Natural killer cell (primary cell): ENCODE data around the gene ITGA4. TPM values are rescaled to one million over a fixed set of nuclear protein-coding genes. Genes with fewer than 3 reads are reported as not detected.

Experiments
- ATAC-seq, 3 donors: fragments of 150-1000 bp in 2 of 3; fragments of 200-7000 bp in 1 of 3; cut with Tn5 transposase; 1 replicate in 1 of 3; 2 replicates in 2 of 3; pipeline ENCODE4 v1.10.0; 2021; ENCODE audit warnings: mild to moderate bottlenecking in 2 of 3, moderate library complexity in 2 of 3
- DNase-seq, 2 donors: peaks; one replicate each; pipeline versions ENCODE4 v3.0.0 to v3.0.0-alpha.2; 2013 to 2021; ENCODE audit warnings: mixed read lengths in 1 of 2
- H3K27ac ChIP-seq: one replicate; pipeline ENCODE4 v1.5.1; 2013; ENCODE audit warnings: mild to moderate bottlenecking, low read length
- H3K27me3 ChIP-seq: one replicate; pipeline ENCODE4 v1.6.1; 2013; ENCODE audit warnings: low read length; ENCODE audit not compliant: control insufficient read depth, insufficient read depth
- H3K36me3 ChIP-seq: one replicate; pipeline ENCODE4 v1.6.1; 2013; ENCODE audit warnings: low read length; ENCODE audit not compliant: control insufficient read depth, insufficient read depth
- H3K4me1 ChIP-seq: one replicate; pipeline ENCODE4 v1.6.1; 2013; ENCODE audit warnings: low read length; ENCODE audit not compliant: control insufficient read depth, insufficient read depth
- H3K4me3 ChIP-seq: one replicate; pipeline ENCODE4 v1.5.1; 2013; ENCODE audit warnings: low read length
- H3K9me3 ChIP-seq: one replicate; pipeline ENCODE4 v1.6.1; 2013; ENCODE audit warnings: low read length; ENCODE audit not compliant: control insufficient read depth, insufficient read depth
- H3K27ac Mint-ChIP-seq, 2 donors: one replicate each; pipeline ENCODE4 v1.8.0; 2022; ENCODE audit warnings: mild to moderate bottlenecking in 2 of 2, mixed read lengths in 2 of 2, moderate library complexity in 1 of 2
- H3K27me3 Mint-ChIP-seq, 2 donors: one replicate each; pipeline ENCODE4 v1.8.0; 2022; ENCODE audit warnings: low read depth in 2 of 2, mixed read lengths in 2 of 2
- H3K36me3 Mint-ChIP-seq: one replicate; pipeline ENCODE4 v1.8.0; 2022; ENCODE audit warnings: mixed read lengths
- H3K4me1 Mint-ChIP-seq, 2 donors: one replicate each; pipeline ENCODE4 v1.8.0; 2022; ENCODE audit warnings: mixed read lengths in 2 of 2
- H3K4me3 Mint-ChIP-seq: one replicate; pipeline ENCODE4 v1.8.0; 2022; ENCODE audit warnings: mild to moderate bottlenecking, moderate library complexity, mixed read lengths
- H3K9me3 Mint-ChIP-seq, 2 donors: one replicate each; pipeline ENCODE4 v1.8.0; 2022; ENCODE audit warnings: mixed read lengths in 2 of 2
- WGBS: methylation state at CpG from one replicate; pipeline ENCODE4 v1.1.7; 2013; ENCODE audit warnings: missing lambda C conversion rate; ENCODE audit not compliant: insufficient coverage; 5-methylcytosine and 5-hydroxymethylcytosine counted together
- intact Hi-C: fragments of 100-400 bp; cut with micrococcal nuclease; formaldehyde crosslinking; loops from one replicate; pipeline ENCODE4 v1.14.2; 2022
- total RNA-seq, 4 donors: library from RNA; stranded (reverse); fragments of 120-200 nt in 1 of 4; gene quantifications; one replicate each; pipeline versions ENCODE4 v1.2.3 to v1.2.4, GENCODE V29; 2013 to 2022
- TF ChIP-seq, protein P1 (sequence below): fragments of 200-600 bp; IDR thresholded peaks from one replicate; pipeline ENCODE4 v1.8.0; 2022; ENCODE audit warnings: antibody characterized with exemption

Gene ITGA4
- total RNA-seq, 3 donors from 2014 or later (not counting 1 experiment from before 2014, with no cell fraction given), result 178 to 235 (median 189) TPM

DNA sequence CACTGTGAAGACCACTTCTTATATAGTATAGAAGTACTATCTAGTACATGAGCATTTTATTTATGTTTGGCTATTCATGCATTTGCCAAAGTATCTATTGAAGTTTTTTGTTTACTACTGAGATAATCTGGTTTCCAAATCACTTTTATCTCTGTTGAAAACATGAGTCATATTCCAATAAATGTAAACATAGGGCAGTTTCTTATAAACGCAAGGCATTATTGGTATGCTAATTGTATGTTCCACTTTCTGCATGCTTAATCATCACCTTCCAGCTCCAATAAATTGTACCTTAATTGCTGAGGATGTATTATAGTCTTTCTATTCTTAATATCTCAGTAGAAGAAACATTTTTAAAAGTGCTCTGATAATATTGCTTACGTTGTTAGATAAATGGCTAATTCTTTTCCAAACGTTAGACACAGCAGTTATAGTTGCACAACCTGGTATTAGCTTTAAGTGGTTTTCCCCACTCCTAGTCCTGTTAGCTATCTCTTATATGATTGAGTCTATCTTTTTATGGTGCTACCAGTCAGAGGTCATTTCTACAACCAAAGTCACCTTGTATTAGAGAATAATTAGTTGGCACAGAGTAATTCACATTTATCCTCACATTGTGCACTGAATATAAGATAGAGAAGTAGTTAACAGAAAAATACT, 17.2 kb downstream of the ITGA4 start:
- Histone ChIP-seq H3K4me1 (peaks cover 18% of the 10 kb centered on the region), H3K27me3 (no peaks in the 10 kb centered on the region), H3K9me3 (no peaks in the 10 kb centered on the region), H3K27ac (no peak overlapping the region), H3K36me3 (peaks cover 55% of the 10 kb centered on the region), H3K4me3 (no peak overlapping the region)
- Mint-ChIP-seq H3K4me3 (peak overlapping the region; percentile 25), H3K9me3 (no peaks in the 10 kb centered on the region), H3K4me1 (peaks cover 71 to 82% of the 10 kb centered on the region in 2 donors), H3K27me3 (no peaks in the 10 kb centered on the region), H3K36me3 (peaks cover 30% of the 10 kb centered on the region), H3K27ac (peak overlapping the region; percentile 60 to 84)
- intact Hi-C loops, result loop anchor here (5.0 kb wide), 2 partner anchors 418 to 492 kb away; partner anchors contain the start of genes ITPRID2 and UBE2E3
- TF ChIP-seq, protein P1, sequence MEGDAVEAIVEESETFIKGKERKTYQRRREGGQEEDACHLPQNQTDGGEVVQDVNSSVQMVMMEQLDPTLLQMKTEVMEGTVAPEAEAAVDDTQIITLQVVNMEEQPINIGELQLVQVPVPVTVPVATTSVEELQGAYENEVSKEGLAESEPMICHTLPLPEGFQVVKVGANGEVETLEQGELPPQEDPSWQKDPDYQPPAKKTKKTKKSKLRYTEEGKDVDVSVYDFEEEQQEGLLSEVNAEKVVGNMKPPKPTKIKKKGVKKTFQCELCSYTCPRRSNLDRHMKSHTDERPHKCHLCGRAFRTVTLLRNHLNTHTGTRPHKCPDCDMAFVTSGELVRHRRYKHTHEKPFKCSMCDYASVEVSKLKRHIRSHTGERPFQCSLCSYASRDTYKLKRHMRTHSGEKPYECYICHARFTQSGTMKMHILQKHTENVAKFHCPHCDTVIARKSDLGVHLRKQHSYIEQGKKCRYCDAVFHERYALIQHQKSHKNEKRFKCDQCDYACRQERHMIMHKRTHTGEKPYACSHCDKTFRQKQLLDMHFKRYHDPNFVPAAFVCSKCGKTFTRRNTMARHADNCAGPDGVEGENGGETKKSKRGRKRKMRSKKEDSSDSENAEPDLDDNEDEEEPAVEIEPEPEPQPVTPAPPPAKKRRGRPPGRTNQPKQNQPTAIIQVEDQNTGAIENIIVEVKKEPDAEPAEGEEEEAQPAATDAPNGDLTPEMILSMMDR, result no peak
- 58% methylated on average over 2 of the region's 3 CpGs for WGBS
- DNase-seq, result no peak
- no peak for ATAC-seq

- TF ChIP-seq, protein P1, result no peak
- Histone ChIP-seq H3K4me1 (no peaks in the 10 kb centered on the region), H3K4me3 (no peak overlapping the region), H3K27me3 (no peaks in the 10 kb centered on the region), H3K27ac (no peak overlapping the region), H3K9me3 (no peaks in the 10 kb centered on the region), H3K36me3 (peaks cover 95% of the 10 kb centered on the region)
- ATAC-seq (no peak), DNase-seq (no peak)
- Mint-ChIP-seq H3K9me3 (no peaks in the 10 kb centered on the region), H3K27ac (peak overlapping the region; percentile 73 to 80), H3K4me1 (peaks cover 22 to 45% of the 10 kb centered on the region in 2 donors), H3K36me3 (peaks cover 46% of the 10 kb centered on the region), H3K4me3 (no peak overlapping the region), H3K27me3 (no peaks in the 10 kb centered on the region)
- intact Hi-C loops, result no loop called here
- 100% methylated on average over 2 of the region's 2 CpGs for WGBS
These were observed 26.0 kb downstream of the ITGA4 start for GRCh38 chr2:181483211-181483610.

- Histone ChIP-seq H3K27ac (no peak overlapping the region), H3K4me1 (no peaks in the 10 kb centered on the region), H3K9me3 (no peaks in the 10 kb centered on the region), H3K4me3 (no peak overlapping the region), H3K36me3 (peaks cover 91% of the 10 kb centered on the region), H3K27me3 (no peaks in the 10 kb centered on the region)
- TF ChIP-seq, protein P1, result no peak
- intact Hi-C loops, result no loop called here
- DNase-seq (no peak), ATAC-seq (no peak)
- WGBS, result 93% methylated on average over 1 of the region's 1 CpG
- peak overlapping the region; percentile 73 to 80 for H3K27ac Mint-ChIP-seq
- H3K36me3 Mint-ChIP-seq, result peaks cover 46% of the 10 kb centered on the region
- H3K4me3 Mint-ChIP-seq, result no peak overlapping the region
- no peaks in the 10 kb centered on the region for H3K27me3 Mint-ChIP-seq
- H3K9me3 Mint-ChIP-seq, result no peaks in the 10 kb centered on the region
- H3K4me1 Mint-ChIP-seq, result peaks cover 23 to 44% of the 10 kb centered on the region in 2 donors
These were observed 26.7 kb downstream of the ITGA4 start for GRCh38 chr2:181483876-181484275.
